GOT3 (cell line): Measurements from ENCODE around the gene STT3A.

Source experiments
- DNase-seq: peaks from one replicate; lab custom pipeline; 2025; ENCODE audit warnings: mixed read lengths; lab: John Stamatoyannopoulos, UW

STT3A gene

DNA sequence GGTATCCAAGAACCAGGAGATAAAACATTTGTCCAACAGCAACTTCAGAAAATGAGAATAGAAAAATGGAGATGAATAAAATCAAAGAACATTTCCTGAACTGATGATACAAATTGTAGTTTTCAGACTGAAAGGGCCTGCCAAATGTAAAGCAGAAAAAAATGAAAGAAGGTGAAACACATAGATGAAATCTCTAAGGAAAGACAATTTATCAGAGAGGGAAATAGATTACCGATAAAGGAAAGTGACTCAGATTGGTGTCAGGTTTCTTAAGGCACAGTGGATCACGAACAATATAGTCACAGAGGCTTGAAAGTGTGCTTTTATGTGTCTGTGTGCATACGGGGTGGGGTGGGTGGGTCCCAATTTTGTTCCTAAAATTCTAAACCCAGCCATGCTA is 4.1 kb upstream of the STT3A start:
- DNase-seq: no peak

DNA sequence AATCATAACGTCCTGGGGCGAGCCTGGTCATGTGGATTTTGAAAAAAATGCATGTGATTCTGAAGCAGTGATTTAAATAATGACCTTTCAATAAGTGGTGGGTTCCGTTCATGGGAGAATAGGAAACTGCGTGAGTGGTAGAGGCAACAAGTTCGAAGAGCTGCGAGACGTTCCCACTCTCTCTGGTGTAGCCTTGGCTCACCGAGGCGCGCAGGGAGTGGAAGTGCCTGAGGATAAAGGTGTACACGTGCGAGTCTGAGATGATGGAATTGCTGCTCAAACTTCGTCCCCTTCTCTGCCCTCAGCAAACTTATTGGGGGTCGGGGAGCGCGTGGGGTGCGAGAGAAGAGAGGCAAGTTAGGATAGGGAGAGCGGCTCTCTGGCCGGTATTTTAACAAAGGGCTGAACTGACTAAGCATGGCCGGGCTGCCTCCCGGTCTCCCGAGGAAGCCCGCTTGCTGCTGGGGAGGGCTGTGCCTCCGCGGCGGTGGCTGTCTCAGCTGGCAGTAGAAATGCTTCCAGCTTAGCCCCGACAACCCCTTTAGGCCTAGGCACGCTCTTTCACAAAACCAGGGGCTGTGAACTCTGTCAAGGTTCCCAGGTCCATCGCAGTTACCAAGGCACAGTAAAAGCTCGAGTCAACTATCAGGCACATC is 875 bp upstream of the STT3A start:
- no peak for DNase-seq

DNA sequence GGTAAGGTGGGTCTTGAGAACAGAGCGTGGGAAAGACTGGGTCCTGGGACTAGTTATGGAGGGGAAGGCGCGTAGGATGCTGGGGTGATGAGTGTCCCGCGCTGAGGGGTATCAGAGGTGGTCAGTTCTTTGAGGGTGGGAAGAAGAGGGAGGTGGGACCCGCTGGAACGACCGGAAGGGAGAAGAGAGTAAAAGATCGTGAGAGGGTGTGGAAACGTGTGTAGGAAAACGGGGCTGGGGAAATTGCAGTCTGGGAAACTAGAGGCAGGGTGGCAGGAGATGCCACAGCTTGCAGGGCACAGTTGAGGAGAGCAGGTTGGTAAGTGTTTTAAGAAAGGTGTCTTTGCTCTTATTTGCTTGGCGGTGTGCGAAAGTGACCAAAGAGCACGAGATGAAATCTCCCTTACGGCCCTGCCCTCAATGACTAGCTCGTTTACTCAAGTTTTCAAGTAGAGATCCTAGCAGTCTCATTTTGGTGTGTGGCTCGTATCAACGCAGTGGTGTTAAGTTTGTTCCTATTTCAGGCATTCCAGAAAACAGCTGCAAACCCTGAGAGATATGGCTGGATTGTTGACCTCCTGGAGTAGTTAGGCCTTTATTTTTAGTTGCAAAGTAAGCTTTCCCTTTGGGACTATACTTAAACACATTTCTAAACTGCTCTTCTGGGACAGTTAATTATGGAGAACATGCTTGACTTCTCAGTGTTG is 615 bp downstream of the STT3A start:
- no peak for DNase-seq

DNA sequence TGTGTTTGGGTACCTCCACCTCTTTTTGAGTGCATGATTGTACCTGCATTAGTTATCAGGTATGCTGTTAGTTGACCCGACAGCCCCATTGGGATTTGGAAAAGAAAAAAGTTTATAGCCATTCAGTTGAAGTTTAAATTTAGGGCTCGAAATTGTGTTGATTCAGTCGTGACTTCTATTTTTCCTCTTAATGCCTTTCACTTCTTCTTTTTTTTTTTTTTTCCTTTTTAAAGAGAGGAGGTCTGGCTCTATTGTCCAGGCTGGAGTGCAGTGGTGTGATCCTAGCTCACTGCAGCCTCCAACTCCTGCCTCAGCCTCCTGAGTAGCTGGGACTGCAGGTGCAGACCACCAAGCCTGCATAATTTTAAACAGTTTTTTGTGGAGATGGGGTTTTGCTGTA is 2.3 kb downstream of the STT3A start:
- DNase-seq: no peak

DNA sequence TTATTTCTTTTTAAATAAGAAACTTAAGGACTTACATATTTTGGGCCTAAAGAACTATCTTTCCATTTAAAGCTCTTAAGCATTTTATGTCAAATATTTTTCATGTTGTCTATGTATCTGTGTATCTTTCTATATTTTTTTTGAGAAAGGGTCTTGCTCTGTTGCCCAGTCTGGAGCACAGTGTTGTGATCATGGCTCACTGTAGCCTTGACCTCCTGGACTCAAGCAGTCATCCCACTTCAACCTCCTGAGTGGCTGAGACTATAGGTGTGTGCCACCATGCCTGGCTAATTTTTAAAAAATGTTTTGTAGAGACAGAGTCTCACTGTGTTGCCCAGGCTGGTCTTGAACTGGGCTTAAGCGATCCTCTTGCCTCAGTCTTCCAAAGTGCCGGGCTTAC is 8.0 kb downstream of the STT3A start:
- DNase-seq: no peak

DNA sequence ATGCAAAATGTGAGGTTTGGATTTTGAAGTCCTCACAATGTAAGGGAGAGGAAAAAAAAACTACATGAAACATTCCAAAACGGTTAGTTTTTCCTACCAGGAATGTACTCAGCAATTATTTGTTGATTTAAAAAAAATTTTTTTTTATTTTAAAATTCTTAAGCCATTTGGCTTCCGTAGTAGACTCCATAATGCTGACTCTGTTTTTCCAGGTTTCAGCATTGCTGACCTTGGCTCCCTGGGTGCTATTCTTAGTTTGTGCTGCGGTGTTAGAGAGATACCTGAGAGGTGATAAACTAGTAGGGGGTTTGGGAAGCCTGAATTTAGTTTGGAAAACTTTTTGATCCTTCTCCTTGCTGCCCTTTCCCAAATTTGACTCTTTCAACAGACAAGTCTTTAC is 10.6 kb downstream of the STT3A start:
- no peak for DNase-seq

DNA sequence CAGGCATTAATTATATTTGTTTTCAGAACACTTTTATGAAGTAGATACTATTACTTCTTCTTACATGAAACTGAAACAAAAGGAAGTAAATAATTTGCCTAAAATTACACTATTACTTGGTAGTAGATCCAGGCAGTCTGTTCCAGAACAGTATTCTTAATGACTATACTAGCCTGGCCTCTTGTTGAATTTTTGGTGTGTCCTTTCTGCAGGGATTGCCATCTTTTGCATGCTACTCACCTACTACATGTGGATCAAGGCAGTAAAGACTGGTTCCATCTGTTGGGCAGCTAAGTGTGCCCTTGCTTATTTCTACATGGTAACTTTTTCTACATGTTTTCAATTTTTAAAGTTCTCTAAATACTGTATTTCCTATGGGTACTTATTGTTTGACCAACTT is 12.8 kb downstream of the STT3A start:
- DNase-seq: no peak

DNA sequence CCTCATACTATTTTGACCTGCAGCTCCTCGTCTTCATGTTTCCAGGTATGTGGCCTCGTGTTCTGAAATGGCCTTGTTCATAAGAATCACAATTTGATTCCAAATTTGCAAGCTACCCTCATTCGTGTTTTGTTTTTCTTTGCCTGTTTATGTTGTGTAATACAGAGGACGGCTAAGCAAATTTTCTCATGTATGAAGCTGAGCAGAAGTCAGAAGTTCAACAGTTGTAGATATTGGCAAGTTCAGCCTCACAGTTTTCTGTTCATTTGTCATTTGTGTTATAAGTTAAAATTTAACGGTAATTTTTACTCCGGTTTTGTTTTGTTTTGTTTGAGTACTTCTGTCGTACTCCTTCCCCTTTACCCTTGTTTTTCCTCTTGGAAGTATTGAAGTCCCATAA is 16.9 kb downstream of the STT3A start:
- DNase-seq: no peak

DNA sequence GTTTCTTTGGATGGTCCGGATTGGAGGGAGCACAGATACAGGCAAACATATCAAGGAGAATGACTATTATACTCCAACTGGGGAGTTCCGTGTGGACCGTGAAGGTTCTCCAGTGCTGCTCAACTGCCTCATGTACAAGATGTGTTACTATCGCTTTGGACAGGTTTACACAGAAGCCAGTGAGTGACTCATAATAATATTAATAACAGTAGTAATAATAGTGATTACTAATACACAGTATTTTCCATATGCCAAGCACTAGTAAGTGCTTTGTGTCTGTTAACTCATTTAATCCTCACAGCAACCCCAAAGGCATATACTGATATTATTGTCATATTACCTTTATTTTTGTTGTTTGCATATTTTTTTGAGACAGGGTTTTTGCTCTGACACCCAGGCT is 25.7 kb downstream of the STT3A start:
- no peak for DNase-seq

DNA sequence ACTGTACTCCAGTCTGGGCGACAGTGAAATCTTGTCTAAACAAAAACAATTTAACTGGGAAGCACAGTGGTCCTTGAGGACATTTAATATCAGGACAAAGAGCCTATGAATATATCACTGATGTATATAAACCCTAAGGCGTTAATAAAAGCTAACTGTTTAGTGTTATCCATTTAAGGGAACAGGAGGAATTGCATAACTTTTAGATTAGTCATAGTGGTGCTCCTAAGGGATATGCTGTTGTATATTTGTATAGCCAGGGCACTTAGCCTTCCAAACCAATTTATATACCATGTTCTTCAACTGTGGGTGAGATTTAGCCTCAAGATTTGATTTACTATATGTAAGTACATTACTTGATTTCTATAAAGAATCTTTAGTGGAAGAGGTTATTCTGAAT is 29.3 kb downstream of the STT3A start:
- no peak for DNase-seq

DNA sequence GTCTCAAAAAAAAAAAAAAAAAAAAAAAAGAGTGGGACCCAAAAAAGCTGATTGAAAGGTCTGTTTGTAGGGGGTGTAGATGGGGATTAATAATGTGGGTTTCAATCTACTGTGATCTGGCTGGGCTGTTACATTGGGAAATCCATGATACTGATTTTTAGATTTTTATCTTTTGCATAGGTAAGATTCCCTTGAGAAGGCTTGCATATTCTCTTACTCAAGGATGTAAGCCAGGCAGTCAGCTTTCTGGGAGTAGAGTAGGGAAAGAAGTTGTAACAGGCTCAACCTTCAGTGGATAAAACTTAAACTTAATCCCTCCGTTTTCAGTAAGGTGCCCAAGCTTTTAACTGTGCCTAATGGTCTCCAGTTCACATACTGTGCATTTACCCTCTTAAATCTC is 30.4 kb downstream of the STT3A start:
- no peak for DNase-seq

DNA sequence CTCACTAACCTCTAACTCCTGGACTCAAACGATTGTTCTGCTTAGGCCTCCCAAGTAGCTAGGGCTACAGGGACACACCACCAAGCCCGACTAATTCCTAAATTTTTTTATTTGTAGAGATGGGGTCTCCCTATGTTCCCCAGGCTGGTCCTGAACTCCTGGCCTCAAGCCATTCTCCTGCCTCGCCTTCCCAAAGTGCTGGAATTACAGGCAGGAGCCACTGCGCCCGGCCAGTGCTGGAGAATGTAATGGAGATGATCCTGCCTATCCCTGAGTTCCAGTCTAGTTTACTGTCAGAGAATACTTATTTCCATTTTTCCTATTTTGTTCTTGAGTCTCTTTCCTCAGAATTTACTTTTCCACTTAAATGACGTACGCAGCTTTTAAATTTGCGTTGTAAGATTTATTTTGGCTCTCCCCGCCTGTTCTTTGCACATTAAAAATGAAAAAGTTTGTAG is 32.1 kb downstream of the STT3A start, which contains the start of gene CHEK1:
CHEK1 (plus strand) TSS at position 408 of the 458 bp plus-strand sequence. CDS start 1,606 bp downstream, outside the sequence.
- no peak for DNase-seq

DNA sequence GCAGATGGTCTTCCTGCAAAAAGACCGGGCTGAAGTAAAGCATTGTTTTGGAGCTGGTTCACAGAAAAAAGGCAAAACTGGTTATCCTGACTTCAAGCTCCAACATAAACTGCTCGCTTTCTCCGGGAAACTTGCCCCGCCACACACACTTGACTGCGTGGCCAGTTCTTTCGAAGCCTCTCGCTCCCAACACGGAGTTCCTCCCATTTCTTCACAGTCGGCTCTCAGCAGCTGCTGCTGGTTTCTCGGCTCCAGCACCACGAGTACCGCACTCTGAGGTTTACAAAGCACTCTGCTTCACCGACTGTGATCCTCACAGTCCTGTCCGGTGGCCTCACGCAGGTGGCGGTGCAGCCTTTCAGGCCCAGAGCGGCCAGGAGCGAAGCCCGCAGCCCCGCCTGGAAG is 32.6 kb downstream of the STT3A start:
- no peak for DNase-seq

DNA sequence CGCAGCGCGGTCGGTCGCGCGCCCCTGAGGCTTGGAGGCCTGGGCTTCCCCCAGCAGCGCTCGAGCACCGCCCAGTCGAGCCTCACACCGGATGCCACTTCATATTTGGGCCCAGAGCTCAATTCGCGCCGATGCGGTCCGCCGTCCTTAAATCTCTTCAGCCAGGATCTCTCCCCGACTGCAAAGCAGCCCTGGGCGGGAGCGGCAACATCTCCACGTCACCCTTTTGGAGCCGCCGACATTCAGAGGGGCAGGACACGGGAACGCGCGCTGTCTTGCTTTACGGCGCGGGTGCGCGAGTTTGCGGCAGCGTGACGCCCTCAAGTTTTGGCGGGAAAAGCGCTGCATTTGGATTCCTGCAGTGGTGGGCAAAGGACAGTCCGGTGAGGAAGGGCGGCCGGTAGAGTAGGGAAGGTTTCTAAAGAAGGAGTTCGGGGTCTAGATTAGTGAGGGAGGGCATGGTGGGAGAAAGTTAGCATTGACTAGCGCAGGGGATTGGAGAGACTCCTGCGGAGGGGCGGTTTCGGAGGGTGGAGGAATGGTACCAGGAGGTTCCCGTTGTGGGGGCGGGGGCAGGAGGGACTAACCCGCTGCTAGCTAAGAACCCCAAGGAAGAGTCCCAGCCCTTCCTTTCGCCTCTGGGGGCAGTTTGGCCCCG is 33.1 kb downstream of the STT3A start:
- peak; percentile 37 for DNase-seq

DNA sequence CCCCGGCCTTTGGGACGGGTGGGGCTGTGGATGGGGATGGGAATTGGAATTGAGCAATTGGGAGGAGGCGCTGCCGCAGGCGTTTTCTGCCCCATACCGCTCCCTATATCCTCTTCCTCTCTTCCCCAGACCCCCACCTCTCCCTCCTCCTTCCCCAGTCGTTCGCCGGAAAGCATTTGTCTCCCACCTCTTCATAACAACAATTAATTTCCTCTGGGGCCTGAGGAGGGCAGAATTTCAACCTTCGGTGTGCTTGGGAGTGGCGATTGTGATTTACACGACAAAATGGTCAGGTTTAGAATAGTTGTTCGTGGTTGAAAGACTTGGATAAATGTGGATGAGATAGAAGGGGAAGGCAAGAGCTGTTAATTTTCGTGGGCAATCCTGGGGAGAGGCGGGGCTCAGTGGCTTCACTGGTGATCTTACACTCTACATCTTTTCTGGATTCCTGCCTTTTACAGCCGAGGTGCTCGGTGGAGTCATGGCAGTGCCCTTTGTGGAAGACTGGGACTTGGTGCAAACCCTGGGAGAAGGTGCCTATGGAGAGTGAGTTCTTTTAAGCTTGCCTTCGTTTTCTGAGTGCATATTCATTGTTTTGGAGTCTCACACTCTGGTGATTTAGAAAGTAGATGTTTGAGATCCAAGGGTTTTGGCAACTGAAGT is 33.8 kb downstream of the STT3A start:
- no peak for DNase-seq

DNA sequence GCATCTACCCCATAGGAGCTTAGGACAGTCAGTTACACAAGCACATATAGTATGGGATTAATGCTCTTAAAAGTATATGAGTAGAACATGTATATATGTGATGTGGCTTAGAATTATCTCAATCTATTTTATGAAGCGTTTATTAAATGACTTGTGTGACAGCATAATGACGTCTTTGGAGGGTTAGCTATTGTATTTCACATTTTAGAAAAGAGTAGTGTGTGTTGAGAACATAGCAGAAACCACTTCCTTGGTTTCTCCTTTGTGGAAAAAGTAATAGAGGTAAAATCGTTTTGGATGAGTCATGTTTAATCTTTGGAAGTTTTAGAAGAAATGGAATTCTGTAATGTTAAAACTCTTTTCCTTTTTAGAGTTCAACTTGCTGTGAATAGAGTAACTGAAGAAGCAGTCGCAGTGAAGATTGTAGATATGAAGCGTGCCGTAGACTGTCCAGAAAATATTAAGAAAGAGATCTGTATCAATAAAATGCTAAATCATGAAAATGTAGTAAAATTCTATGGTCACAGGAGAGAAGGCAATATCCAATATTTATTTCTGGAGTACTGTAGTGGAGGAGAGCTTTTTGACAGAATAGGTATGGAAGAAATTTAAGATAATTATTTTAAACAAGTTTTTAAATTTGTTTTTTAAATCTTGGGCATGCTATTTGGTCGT is 34.7 kb downstream of the STT3A start:
- DNase-seq: no peak

DNA sequence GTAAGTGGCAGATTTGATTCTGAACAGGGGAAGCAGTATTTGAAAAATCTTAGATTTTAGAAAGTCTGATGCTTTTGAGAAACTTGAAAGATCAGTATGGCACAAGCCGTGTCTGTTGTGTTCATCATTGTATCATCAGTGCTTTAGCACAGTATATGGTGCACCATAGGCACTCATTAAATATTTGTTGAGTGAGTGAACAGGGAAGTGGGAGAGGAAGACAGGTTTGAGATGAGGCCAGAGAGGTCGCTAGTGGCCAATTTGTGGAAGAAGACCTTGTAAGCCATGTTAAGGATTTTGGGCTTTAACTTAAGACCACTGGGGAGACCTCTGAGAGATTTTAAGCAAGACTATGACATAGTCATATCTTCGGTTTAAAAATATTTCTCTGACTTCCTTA is 45.2 kb downstream of the STT3A start:
- no peak for DNase-seq

DNA sequence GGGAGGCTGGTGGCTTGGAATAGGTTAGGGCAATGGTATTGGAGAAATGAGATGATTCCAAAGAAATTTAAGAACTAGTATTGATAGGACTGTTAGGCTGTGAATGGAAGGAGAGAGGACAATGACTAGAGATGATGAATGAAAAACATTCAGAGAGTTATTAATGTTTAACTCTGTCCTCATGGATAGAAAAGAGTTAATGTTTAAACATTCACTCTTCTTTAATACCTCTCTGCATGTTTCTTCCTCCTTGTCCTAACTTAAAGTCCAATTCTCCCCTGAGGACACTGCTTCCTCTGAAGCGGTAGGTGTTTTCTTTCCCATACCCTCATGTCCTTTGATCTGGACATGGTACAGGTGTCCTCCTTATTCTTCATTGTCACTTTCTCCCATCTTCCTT is 45.7 kb downstream of the STT3A start:
- DNase-seq: no peak

DNA sequence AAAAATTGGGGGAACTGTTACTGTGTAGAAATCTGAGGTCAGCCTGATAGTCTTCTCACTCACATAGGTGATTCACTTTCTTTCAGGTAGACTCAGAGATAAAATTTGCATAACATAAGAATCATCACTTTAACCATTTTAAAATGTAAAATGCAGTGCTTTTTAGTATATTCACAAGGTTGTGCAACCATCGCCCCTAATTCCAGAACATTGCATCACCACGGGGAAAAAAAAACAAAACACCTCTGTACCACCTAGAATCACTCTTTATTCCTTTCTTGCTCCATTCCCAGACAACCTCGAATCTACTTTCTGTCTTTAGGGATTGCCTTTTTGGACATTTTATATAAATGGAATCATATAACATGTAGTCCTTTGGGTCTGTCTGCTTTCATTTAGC is 53.2 kb downstream of the STT3A start:
- no peak for DNase-seq

DNA sequence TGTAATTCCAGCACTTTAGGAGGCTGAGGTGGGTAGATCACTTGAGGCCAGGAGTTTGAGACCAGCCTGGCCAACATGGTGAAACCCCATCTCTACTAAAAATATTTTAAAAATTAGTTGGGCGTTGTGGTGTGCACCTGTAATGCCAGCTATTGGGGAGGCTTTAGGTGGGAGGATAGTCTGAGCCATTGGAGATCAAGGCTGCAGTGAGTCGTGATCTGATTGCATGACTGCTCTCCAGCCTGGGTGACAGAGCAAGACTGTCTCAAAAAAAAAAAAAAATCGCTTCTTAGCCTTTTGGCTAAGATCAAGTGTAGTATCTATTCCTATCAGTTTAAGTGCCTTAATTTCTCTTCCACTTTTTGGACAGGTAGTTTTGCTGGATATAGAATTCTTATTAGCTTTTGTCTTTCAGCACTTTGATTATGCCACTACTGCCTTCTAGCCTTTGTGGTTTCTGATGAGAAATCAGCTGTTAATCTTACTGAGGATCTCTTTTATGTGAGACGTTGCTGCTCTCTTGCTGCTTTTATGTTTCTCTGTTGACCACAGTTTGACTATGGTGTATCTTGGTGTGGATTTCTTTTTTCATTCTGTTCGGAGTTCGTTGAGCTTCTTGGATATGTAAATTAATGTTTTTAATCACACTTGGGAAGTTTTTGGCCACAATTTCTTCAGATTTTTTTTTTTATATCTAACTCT is 57.0 kb downstream of the STT3A start:
- DNase-seq: no peak

DNA sequence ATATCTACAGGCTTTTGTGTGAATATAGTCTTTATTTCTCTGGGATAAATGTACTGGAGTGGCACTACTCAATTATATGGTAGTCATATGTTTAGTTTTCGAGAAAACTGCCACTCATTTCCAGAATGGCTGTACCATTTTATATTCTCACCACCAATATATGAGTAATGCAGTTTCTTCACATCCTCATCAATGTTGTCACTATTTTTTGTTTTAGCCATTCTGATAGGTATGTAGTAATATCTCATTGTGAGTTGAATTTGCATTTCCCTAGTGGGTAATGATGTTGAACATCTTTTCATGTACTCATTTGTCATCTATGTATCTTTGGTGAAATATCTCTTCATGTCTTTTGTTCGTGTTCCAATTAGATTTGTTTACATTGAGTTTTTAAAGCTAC is 70.0 kb downstream of the STT3A start:
- no peak for DNase-seq

DNA sequence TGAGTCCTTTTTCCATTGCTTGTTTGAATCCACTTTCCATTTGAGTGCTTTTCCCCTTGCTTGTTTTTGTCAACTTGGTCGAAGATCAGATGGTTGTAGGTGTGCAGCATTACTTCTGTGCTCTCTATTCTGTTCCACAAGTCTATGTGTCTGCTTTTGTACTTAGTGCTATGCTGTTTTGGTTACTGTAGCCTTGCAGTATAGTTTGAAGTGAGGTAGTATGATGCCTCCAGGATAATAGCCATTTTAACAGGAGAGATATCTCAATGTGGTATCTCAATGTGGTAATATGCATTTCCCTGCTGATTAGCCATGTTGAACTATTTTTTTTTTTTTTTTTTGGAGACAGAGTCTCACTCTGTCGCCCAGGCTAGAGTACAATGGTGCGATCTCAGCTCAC is 71.3 kb downstream of the STT3A start:
- no peak for DNase-seq
